Stimulated activated CD4-positive, alpha-beta T cell treated with anti-CD3 and anti-CD28 coated beads, Interleukin-4, amount 100 ng/mL, for 4 hours (primary cell): ENCODE results near the gene CYS1.
"Not testable (repeated sequence)": the region's sequence is repeated elsewhere in the genome, so short reads cannot be mapped to it uniquely, and the experiment has no call there.

ENCODE experiments used
- DNase-seq, 2 experiments: peaks; one replicate each; pipeline ENCODE4 v3.0.0-alpha.2; 2020

CYS1 gene

GRCh38 chr2:10011606-10012325 lies 68.4 kb downstream of the CYS1 start:
- not testable (repeated sequence) for DNase-seq

- DNase-seq = not testable (repeated sequence)
Measured at GRCh38 chr2:10010861-10011605, 69.2 kb downstream of the CYS1 start.

GRCh38 chr2:10009811-10010781 lies 70.1 kb downstream of the CYS1 start:
- DNase-seq = no peak

DNA sequence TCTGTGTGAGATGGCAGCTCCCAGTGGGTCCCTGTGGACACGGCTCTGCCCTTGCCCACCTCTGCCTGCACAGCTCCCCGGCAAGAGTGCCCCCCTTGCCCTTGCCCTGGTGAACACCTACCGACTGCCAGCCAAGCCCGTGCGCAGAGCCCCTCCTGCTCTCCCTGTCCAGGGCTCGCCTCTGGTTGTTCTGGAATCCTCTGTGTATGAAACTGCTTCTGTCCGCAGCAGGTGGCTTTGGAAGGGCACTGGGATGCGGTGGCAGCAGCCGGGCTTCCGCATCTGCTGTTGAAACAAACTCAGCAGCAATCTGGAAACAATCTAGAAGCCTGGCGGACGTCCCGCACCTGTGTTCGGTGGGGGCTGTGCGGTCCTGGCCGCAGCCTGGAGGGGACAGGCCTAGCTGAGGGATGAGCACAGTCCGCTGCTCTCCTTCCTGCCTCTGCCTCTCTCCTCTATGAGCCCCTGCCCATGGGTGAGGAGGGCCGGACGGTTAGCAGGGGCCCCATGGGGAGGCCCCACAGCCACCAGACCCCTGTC lies 70.9 kb downstream of the CYS1 start:
- no peak for DNase-seq

DNA sequence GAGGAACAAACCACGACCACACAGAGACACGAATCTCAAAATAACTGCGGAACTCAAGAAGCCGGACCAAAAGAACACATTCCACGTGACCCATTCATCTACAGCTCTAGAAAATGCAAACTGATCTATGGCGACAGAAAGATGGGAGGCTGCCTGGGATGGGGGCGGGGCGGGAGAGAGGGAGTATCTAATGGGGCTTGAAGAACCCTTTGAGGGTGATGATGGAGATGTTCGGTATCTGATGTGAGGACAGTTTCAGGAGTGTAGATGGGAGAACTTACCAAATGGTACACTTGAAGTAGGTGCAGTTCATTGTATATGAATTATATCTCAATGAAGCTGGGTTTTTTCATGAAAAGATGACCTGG lies 71.4 kb downstream of the CYS1 start:
- no peak for DNase-seq

DNA sequence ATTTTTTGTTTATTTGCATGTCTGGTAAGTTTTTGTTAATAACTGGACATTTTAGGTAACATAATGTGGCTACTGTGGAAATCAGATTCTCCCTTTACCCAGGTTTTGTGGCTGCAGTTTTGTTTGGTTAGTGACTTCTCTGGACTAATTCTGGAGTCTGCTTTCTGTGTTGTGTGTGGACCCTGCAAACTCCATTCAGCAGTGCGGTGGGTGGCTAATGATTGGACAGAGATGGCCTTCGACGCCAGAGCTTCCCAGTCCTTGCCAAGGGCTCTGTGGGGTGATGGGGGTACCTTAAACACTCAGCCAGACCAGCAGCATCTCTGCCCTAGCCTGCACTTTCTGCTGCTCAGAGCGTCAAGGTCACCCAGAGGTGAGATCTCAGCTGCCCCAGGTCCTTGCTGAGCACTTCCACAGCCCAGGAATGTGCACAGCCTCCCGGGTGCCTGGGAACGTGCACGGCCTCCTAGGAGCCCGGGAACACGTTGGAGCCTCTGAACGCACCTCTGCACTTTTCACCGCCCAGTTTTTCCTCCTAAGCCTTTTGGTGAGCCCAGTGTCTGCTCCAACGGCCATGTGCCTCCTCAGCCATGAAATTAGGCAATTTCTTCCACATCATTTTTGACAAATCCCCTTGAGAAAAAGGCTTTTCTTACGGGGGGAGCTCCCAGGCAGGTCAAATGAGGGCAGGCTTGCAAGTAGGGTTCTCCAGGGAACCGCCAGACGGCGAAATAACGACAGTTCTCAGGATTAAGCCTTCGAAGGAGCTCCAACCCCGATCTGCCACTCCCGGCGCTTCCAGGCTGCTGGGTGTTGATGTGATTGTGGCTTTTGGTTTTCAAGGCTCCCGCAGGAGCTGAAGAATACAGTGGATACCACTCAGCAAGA lies 72.0 kb downstream of the CYS1 start:
- DNase-seq = no peak

GRCh38 chr2:10007435-10007834 lies 72.8 kb downstream of the CYS1 start:
- DNase-seq = no peak
